ENCODE data around the gene ASS1. TPM values are rescaled to one million over a fixed set of nuclear protein-coding genes. Genes with fewer than 3 reads are reported as not detected.

Gene ASS1
- total RNA-seq, 2 donors from 2014 or later: 88.1 to 95.0 TPM

DNA sequence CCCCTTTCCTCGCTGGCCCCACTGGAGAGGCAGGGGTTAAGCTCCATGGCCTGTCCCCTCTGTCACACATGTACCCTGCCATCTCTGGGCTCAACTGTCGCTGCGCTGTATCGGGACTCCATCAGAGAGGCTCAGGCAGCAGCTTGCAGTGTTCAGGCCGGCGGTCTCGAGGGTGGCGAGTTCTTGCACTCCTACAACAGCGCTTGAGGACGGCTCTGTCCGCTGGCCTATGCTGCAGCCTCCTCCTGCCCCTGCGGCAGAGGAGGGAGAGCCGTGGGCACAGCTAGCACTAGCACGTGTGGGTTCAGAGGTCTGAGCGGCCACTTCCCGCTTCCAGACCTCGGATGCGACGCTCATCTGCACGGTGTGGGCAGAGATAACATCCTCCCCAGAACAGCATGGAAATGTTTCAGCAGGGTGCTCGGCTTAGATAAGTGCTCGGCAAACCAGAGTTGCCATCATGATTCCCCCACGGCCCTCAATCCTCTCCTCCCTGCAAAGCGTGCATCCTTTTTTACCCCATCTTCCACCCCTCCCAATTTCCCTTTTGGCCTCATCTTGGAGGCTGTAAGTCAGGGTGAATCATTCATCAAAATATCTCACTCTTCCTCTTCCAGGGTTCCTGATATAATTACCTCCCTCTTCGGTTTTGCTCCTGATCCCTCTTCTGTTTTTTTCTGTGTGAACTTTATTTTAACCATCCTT is 92.7 kb downstream of the ASS1 start:
- no peak for DNase-seq
- intact Hi-C loops (cut with DNase I): loop anchor here in 1 of 2 donors (5.0 kb wide), 1 partner anchor 40 kb away; the partner anchor contains the start of gene FUBP3
- ATAC-seq: peak; percentile 42 to 53

DNA sequence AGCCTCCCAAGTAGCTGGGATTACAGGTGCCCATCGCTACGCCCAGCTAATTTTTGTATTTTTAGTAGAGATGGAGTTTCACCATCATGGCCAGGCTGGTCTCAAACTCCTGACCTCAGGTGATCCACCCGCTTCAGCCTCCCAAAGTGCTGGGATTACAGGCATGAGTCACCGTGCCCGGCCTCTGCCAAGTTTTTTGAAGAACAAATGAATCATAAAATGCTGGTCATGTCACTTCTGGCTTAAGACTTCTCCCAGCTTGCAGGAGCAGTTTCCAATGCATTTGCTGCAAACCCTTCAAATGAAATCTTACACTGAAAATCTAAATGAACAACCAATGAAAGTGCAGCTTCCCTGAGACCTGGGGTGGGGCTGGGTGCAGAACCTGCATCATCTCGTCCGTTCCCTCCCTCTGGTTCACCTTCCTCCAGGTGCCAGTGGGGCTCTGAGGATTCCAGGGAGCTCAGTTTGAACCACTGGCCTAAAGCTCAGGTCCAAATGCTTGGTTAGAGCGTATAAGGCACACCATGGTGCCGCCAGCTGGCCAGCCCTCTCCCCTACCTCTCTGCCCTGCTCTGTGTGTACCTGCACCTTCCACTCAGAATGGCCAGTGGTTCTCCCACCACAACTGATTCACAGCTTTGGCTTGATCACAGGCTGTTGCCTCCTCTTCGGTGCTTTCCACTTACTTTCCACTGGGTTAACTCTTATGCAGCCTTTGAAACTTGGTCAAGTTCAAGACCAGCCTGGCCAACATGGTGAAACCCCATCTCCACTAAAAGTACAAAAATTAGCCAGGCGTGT is 94.9 kb downstream of the ASS1 start:
- DNase-seq (no peak), ATAC-seq (peak in 1 of 2 donors; percentile 32)
- intact Hi-C loops (cut with DNase I): loop anchor here in 1 of 2 donors (5.0 kb wide), 1 partner anchor 38 kb away; the partner anchor contains the start of gene FUBP3

DNA sequence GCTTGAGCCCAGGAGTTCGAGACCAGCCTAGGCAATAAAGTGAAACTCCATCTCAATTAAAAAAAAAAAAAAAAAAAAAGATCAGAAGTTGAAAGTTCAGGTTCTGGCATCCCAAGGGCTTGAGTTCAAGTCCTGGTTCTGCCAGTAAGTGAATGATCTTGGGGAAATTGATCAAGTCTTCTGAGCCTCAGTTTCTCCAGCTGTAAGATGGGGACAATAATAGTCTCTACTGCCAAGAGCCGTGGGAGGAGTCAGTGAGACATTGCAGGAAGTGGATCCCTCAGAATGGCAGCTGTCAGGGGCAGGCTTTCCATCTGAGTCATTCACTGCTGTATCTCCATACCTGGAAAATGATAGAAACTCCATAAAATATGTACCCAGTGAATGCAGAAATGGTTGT is 96.8 kb downstream of the ASS1 start:
- DNase-seq: no peak
- intact Hi-C loops (cut with DNase I): no loop called here
- no peak for ATAC-seq

DNA sequence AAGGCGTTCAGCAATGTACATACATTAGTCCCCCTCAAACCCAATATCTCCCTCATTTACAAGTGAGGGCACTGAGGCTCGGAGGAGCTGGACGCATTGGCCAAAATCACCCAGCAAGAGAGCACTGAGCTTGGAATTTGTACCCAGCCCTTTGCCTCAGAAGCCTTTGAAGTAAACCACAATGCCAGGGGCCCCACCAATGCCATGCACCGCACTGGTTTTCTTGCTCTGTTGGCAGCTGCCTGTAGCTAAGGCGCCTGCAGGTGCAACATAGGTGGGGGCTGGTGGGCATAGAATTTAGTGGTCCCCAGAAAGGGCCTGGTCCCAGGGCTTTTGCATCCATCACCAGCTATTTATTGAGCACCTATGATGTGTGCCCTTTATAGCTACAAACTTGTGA is 97.3 kb downstream of the ASS1 start:
- no peak for DNase-seq
- intact Hi-C loops (cut with DNase I): no loop called here

DNA sequence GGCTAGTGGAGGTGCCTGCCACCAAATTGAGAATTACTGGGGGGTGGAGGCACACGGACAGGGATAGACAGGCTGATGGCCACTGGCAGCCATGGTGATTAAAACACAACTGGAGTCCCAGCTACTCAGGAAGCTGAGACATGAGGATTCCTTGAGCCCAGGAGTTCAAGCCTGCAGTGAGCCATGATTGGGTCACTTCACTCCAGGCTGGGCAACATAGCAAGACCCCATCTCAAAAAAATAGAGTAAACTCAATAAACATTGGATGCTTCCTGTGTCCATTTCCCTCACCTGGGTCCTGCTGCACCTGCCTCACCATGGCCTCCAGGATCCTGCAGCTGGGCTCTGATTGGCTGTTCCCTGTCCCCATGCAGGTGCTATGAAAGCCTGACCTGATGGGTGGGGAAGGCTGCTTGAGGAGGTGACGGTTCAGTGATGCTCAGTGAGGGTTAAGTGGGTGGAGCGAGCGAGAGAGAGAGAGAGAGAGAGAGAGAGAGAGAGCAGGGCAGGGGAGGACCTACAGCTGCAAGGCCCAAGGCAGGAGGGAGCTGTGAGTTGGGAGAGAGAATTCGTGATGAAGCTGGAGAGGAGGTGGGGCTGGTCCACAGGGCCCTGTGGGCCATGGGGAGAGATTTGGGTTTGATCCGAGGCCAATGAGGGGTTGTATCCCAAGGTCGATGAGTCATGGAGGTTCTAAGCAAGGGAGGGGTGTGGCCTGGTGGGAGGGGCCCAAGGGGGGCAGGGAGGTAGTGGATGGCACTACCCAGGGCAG is 97.9 kb downstream of the ASS1 start:
- intact Hi-C loops (cut with DNase I): no loop called here
- ATAC-seq (peak in 1 of 2 donors; percentile 28), DNase-seq (no peak)

More for the DNA sequence above, 97.3 kb downstream of the ASS1 start:
- no peak for ATAC-seq

DNA sequence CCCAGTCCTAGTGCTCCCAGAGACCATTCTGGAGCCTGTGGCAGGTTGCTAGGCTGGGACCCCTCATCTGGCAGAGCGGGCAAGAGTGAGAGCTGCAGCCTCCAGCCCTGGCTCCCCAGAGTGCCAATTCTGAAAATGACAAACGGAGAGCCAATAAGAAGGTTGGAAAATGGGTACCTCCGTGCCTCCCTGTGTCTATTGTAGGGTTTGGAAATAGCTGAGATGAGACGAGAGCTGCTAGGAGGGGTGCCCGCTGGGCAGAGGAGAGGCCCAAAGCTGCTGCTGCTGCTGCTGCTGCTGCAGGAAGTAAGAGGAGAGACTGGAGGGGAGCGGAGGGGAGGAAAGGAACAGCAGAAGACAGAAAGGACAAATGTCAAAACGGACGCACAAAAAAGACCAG is 98.6 kb downstream of the ASS1 start:
- ATAC-seq (no peak), DNase-seq (no peak)
- intact Hi-C loops (cut with DNase I): no loop called here

DNA sequence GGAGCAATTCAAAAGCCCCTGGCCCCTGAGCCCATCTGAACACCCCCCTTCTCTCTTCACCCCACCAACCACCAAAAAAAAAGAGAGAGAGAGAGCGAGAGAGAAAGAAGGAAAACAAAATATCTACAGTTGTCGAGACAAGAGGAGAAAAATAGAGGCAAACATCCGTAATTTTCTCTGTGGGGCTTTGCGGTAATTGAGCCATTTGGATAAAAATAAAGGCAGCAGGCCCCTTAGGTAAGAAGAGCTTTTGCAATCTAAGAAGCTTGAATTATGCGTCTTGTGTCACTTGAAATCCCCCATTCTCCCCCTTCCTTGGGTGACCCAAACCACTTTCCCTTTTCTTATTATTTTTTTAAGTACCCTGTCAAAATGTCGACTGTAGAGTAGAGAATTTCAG is 99.1 kb downstream of the ASS1 start:
- intact Hi-C loops (cut with DNase I): no loop called here
- ATAC-seq: no peak

DNA sequence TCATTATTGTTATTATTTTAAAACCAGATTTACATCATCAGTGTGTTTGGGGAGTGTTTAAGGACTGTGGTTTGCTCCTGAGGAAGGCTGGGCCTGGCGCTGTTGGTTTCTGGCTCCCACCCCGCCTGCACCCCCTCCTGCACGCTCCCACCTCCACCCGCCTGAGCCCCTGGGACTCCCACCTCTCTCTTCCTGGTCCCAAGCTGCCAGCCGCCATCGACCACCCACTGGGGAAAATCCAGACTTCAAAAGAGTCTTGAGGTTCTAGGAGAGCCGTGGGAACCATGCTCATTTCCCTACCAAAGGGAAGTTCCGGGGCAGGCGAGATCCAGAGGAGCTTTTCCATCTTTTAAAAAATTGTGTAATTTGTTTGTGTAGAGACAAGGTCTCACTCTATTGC is 99.6 kb downstream of the ASS1 start:
- intact Hi-C loops (cut with DNase I): no loop called here
- DNase-seq (no peak), ATAC-seq (no peak)

More for the DNA sequence above, 99.1 kb downstream of the ASS1 start:
- no peak for DNase-seq

DNA sequence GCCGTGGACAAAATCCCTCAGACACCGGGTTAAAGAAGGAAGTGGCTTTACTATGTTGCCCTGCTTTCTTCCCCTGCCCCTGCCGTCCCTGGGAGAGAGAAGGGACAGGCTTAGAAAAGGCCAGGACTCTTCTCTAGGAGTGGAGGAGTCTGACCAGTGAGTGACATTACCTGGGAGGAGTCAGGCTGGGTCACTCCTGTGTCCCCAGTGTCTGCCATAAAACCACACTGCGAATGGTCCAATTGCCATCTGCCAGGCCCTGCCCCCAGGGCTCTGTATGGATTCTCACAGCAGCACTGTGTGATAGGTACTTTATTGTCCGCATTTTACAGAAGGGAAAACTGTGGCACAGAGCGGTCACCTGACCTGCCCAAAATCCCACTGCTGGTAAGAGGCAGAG is 103.3 kb downstream of the ASS1 start:
- intact Hi-C loops (cut with DNase I): no loop called here
- ATAC-seq (no peak), DNase-seq (no peak)

DNA sequence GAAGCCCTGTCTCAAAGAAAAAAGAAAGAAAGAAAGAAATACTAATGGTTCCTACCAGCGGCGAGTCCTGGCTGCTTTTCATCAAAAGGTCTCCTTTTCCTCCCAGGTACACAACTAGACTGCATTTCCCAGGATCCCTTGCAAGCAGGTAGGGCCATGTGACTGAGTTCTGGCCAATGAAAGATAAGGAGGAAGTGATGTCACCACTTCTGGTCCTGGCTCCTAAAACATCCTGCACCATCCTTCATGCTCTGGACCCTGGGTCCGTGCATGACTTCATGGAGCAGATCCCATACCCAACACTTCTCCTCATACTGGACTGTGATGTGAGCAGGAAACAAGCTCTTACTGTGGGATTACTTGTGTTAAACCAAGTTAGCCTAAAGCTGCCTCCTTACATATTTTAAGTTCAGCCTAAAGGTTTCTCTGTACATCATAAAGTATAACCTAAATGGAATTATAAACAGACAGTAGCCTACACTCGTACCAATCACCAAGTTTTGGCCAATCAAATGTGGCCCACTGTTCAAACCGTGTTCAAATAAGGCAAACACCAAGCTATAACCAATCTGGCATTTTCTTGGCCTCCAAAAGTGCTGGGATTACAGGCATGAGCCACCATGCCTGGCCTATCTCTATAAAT is 104.5 kb downstream of the ASS1 start:
- intact Hi-C loops (cut with DNase I): no loop called here
- DNase-seq: no peak
- ATAC-seq: no peak

Other genes starting within 250 kb of the ASS1 start
- gene HMCN2, start 179.2 kb upstream of the ASS1 start, total RNA-seq: 1 to 10 TPM; 4.6 to 6.0 TPM
- 10 to 100 TPM; 22.4 to 34.8 TPM for gene FUBP3, start 134.6 kb downstream of the ASS1 start, total RNA-seq
- gene PRDM12, start 219.6 kb downstream of the ASS1 start, total RNA-seq: not detected
- 10 to 100 TPM; 14.3 to 15.4 TPM for gene EXOSC2, start 248.8 kb downstream of the ASS1 start, total RNA-seq

Data from left cardiac atrium (tissue), 4 donors.